HG02798 (cell line): ENCODE data around the gene MBOAT7.
A peak's percentile ranks its signal among the peaks of the same experiment; 100 is the strongest.
"Not testable (repeated sequence)": the region's sequence is repeated elsewhere in the genome, so short reads cannot be mapped to it uniquely, and the experiment has no call there.

Source experiments
- ATAC-seq: cut with Tn5 transposase; IDR thresholded peaks from one replicate; pipeline ENCODE4 v1.9.1; 2021; ENCODE audit warnings: mild to moderate bottlenecking; ENCODE audit not compliant: unreplicated experiment, poor library complexity

Gene MBOAT7

DNA sequence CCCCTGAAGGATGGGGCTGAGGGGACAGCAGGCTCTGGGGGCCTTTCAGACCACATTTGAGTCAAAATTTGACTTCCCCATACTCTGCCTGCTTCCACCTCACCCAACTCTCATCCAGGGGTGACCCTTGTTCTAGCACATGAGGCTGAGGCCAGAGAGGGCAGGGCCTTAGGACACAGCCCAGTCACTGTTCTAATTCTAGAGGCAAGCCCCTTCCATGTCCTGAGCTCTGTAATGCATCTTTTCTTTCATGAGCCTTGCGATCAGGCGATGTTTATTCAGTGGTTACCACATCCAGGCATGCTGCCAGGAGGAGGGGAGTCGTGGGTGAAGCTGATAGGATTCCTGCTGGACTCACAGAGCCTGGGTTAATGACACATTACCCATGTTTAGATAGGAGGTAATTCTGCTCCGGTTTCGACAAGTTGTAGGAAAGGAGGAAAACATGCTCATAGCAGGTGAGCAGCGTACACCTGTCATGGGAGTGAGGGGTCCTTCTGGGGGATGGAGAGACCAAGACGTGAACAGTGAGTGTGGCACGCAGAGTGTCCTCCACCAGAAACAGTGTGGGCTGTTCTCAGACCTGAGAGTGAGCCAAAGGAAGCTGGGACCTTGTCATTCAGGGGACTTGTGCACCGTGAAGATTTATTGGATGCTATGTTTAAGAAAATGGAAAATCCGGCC, 20.6 kb upstream of the MBOAT7 start:
- no peak for ATAC-seq

DNA sequence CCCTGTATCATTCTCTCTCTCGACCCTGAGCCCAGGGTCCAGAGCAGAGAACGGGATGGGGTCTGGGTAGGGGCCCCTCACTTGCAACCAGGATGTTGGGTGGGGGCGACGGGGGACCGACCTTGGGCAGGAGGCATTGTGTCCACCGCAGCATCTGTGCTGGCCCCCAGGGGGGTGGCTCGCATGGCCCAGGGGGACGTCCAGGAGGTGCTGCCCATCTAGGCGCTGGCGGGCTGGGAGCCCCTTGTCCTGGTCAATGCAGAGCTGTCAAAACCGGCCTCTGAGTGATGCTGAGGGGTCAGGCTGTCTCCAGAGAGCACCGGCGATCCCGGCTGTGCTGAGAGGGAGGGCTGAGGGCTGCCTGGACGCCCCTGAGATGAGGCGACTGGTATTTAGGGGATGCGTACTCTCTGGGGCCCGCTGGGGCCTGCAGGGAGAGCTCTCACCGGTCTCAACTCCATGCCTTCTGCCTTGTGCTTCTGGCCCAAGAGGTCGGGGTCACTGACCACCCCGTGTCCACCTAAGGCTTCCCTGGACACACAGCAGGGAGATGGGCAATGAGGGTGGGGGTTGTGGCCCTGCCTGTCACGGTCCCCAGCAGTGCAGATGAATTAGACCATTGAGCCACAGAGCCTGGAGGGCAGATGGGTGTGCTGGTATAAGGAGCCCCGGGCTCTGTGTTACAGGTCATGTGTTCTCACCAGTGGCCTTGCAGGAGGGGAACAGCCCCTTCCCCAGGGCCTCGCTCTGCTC, 19.9 kb upstream of the MBOAT7 start:
- no peak for ATAC-seq

DNA sequence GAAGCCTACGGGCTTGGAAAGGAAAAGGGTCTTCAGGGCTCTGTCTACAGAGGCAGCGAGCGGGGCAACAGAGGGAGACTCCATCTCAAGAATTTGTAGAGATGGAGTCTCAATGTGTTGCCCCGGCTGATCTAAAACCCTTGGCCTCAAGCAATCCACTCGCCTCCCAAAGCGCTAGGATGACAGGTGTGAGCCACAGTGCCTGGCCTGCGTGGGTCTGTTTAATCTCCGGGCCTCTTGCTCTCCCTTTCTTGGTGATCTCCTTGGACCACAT, 19.3 kb upstream of the MBOAT7 start:
- no peak for ATAC-seq

DNA sequence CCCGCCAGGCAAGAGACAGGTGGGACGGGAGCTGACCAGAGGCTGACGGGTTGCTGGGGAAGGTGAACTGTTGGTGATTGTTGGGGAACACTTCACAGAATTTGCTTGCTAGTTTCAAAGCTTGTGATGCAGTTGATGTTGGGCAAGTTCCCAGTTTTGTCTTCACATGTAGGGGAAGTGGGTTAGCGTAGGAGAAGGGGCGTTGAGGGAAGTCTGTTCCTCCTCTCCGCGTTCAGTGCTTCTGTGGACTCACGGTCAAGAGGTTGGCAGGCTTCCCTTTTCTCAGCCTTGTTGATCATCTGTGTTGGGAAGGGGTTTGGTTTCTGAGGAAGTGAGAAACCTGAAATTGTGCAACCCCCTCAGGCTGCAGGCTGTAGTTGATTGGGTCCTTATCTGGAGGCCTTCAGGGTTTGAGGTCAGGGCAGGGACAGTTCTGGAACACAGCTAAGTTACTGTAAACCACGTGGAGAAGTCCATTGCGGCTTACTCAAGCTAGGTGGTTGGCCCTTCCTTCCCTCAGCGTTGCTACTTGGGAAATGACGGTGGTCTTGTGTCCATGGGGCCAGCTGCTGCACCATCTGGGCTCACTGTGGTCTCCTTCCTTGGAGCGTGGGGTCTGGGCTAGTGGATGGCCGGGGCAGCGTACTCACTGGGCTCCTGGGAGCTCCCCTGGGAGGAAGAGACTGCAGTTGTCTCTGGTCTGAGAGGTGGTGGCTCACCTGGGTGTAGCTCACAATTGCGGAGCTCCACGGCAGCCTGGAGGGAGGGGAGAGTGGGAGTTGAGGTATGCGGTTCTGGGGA, 18.8 kb upstream of the MBOAT7 start:
- peak; percentile 36 for ATAC-seq

DNA sequence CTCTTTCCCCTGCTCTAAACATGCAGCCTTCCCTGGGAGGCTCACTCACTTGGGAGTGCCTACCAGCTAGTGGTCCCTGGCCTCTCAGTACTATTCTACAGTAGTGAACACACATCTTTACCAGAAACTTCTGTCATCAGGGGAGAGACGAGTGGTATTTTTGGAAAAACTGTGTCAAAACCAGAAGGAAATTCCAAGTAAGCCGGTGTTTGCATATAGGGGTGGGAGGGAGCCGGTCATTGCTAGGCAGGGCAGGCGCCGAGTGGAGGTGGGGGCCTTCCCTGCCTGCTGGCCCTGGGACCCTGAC, 18.2 kb upstream of the MBOAT7 start:
- no peak for ATAC-seq

DNA sequence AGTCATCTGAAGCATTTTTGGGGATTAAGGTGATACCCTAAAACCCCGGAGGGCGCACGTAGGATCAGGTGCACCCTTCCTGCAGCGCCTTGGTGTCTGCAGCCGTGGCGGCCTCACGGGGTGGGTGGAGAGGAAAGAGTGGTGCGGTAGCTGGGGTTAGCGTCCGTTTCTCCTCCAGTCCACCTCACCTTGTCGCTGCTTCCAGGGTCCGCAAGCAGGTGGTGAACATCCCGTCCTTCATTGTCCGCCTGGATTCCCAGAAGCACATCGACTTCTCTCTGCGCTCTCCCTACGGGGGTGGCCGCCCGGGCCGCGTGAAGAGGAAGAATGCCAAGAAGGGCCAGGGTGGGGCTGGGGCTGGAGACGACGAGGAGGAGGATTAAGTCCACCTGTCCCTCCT, 17.8 kb upstream of the MBOAT7 start:
- not testable (repeated sequence) for ATAC-seq

DNA sequence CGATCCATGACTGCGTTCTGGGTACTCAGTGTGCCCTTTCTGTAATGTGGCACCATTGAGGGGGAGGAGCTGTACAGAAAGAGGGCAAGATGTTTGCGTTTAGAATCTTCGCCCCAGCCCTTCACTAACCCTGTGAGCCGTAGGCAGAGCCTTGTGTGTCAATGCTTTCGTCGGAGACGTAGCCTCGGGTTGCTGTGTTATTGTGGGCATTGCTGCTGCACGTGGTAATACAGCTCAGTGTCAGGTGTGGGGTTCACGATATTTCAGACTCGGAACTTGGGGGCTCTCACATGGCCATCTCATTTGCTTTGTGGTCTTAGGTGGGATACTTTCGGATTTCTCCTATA, 17.4 kb upstream of the MBOAT7 start:
- no peak for ATAC-seq

DNA sequence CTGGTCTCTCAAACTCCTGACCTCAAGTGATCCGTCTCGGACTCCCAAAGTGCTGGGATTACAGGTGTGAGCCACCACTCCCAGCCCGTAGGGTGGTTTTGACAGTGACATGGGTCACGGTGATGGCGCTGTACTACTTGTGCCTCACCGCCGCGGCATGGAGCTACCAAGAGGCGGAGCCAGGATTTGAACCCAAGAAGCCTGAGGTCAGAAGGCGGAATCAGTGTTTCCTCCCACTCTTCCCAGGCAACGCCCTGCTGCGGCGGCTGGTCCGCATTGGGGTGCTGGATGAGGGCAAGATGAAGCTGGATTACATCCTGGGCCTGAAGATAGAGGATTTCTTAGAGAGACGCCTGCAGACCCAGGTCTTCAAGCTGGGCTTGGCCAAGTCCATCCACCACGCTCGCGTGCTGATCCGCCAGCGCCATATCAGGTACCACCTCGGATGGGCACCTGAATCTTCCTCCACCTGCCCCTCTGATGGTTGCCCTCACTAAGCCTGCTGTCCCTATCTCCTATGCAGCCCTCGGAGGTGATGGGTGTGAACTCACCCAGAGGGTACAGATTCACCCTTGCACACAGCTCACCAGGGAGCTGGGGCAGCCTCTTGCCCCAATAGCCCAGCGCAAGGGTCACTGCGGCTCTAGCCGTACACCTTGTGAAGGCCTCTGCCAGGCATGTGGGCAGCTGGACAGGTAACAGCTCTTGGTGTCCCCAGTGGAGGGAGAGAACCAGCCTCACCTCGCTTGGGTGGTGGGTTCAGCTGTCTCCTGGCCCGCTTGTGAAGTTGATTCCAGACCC, 16.9 kb upstream of the MBOAT7 start:
- ATAC-seq = no peak

DNA sequence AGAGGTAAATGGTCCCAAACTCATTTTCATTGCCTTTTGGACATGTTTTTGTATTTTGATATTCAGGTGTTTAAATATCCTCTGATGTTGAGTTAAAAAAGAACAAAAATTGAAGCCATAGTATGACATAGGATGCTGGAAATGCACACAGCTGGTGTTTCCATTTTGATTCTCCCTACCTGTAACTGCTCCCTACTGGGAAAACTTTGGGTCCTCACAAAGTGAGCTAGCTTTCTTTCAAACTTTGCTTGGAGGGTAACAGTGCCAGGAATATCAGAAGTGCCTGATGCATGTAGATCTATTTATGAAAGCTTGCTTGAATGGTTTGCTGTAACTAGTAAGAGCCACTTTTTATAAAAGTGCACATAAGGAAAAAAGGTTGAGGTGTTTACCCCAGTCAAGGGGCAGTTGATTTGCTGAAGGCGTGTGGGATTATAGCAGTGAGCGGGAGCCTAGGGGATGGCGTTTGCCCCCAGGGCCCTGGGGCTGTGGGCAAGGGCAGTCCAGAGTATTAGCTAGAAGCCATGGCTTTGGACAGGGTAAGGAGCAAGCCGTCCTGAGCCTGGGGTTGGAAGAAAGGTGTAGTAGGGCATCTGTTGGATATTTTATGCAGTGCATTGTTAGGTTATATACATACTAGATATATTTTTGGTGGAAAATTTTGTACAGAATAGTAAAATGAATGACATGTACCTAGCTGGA, 15.5 kb upstream of the MBOAT7 start:
- no peak for ATAC-seq

DNA sequence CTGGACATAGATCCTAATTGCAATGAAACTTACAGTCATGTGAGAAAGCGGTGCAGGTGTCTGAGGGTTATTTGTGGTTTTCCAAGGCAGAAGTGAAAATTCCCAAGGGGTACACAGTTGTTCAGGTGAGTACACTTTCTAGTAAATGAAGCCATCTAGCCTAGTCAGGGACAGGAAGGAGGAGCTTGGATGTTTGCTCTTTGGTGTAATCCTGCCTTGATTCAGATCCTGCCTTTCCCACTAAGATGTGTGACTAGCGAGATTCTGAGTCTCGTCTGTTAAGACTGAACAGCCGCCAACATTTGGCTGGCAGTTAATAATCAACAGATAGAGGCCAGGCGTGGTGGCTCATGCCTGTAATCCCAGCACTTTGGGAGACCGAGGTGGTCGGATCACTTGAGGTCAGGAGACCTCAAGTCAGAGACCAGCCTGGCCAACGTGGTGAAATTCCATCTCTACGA, 13.8 kb upstream of the MBOAT7 start:
- ATAC-seq = no peak

DNA sequence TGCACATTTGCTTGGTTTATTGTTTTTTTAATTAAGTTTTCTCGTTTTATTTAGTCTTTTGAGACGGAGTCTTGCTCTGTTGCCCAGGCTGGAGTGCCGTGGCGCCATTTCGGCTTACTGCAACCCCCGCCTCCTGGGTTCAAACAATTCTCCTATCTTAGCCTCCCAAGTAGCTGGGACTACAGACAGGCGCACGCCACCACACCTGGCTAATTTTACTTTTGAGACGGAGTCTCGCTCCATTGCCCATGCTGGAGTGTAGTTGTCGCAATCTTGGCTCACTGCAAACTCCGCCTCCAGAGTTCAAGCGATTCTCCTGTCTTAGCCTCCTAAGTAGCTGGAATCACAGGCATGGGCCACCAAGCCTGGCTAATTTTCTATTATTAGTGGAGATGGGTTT, 12.6 kb upstream of the MBOAT7 start:
- ATAC-seq = no peak

DNA sequence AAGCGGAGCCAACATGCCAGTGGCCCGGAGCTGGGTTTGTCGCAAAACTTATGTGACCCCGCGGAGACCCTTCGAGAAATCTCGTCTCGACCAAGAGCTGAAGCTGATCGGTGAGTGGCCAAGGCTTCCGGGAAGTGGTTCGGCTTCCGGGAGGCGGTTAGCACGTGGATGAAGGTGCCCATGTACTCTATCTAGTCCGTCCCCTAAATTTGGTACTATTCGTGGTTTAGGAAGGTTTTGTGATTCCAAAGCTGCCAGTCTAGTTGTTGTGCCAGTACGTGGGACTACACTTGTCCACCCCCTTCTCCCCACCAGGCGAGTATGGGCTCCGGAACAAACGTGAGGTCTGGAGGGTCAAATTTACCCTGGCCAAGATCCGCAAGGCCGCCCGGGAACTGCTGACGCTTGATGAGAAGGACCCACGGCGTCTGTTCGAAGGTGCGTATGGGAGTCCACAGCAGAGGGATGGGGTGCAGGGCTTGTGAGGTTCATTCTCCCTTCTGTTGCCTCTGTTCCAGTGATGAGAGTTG, 11.9 kb upstream of the MBOAT7 start:
- no peak for ATAC-seq

DNA sequence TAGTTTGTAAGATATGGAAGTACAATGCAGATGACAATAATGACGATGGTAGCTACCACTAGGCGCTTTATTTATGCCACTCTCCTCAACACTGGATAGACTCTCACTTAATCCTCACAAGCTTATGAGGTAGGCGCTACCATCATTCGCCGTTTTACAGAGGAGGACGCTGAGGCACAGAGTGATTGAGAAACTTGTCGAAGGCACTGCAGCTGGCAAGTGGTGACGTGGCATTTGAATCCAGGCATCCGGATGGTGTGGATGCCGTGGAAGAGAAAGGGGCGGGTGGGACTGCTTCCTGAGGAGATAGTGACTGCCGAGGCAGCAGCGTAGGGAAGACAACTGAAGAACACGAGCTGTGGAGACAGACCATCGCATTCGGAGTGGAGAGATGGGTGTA, 10.0 kb upstream of the MBOAT7 start:
- ATAC-seq = no peak

DNA sequence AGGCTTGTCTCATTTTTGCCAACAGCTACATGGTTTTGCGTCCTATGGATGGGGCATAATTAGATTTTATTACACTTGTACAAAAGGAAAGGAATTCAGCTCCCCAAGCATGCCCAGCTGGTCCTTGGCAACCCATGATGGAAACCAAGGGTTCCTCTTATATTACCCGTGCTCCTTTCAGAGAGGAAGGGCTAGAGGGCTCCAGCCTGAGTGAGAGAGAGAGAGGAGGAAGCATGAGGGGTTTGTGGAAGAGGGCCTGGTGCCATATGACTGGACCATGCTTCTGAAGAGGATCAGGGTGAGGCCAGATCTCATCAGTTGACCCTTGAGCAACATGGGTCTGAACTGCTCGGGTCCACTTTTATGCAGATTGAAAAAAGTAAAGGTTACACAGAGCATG, 7.7 kb upstream of the MBOAT7 start:
- ATAC-seq = no peak

DNA sequence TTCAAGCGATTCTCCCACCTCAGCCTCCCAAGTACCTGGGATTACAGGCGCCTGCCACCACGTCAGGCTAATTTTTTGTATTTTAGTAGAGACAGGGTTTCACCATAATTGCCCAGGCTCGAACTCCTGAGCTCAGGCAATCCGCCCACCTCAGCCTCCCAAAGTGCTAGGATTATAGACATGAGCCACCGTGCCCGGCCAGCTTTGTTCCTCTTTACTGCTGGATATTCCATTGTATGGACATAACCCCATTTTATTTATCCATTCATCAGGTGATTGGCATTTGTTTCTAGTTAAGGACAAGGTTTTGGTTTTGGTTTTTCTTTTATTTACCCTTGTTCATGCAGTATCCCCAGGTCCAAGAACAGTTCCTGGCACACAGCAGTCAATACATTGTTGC, 7.2 kb upstream of the MBOAT7 start:
- no peak for ATAC-seq

DNA sequence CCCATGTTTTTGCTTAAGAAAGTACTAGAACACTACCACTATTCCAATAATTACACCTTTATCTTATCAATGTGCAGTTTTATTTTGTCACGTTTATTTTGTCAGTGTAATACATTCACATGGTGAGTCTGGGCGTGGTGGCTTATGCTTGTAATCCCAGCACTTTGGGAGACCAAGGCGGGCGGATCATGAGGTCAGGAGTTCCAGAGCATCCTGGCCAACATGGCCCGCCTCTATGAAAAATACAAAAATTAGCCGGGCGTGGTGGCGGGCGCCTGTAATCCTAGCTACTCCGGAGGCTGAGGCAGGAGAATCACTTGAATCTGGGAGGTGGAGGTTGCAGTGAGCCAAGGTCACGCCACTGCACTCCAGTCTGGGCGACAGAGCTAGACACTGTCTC, 5.1 kb upstream of the MBOAT7 start:
- not testable (repeated sequence) for ATAC-seq

DNA sequence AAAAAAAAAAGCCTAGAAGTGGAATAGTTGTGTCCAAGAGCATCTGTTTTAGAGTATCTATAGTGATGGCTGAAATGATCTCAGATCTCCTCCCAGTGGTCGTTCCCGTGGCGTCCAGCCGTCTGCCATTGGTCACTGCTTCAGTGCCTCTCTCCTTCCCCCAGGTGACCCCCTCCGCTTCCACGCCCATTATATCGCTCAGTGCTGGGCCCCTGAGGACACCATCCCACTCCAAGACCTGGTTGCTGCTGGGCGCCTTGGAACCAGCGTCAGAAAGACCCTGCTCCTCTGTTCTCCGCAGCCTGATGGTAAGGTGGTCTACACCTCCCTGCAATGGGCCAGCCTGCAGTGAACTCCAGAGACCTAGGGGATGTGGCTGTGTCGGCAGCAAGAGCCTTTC, 3.6 kb upstream of the MBOAT7 start:
- ATAC-seq = no peak

DNA sequence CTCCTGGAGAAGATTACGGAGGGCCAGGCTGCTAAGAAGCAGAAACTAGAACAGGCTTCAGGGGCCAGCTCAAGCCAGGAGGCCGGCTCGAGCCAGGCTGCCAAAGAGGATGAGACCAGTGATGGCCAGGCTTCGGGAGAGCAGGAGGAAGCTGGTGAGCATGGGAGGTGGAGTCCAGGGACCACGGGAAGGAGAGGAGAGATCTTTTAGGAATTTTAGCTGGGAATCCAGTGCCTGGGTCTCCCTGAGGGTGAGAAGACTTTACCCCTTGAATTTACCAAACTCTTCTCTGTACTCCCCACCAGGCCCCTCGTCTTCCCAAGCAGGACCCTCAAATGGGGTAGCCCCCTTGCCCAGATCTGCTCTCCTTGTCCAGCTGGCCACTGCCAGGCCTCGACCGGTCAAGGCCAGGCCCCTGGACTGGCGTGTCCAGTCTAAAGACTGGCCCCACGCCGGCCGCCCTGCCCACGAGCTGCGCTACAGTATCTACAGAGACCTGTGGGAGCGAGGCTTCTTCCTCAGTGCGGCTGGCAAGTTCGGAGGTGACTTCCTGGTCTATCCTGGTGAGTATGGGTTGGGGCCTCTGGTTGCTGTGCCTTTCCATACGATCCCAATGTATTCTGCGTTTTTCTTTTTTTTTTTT, 2.6 kb upstream of the MBOAT7 start:
- no peak for ATAC-seq

DNA sequence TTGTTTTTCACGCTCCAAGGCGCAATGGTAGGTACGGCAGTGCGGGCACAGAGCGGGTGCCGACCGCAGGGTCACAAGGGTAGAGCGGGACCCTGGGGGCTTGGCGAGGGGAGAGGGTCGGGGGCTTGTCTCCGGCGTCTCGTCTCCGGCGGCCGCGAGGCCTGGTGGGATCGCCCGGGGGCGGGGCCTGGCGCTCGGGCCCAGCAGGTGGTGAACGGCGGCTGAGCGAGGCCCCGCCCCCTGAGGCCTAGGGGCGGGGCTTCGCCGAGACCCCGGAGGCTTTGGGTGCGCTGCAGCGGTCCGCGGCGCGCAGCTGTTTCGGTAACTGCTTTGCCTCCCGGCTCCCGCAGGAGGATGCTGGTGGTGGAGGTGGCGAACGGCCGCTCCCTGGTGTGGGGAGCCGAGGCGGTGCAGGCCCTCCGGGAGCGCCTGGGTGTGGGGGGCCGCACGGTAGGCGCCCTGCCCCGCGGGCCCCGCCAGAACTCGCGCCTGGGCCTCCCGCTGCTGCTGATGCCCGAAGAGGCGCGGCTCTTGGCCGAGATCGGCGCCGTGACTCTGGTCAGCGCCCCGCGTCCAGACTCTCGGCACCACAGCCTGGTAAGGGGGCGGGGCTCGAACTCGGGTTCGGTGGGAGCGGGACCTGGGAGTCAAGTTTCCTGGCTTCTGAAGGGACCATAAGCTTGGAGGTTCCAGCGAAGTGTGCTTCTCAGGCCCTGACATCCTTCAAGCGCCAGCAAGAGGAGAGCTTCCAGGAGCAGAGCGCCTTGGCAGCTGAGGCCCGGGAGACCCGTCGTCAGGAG, 1.8 kb upstream of the MBOAT7 start, which contains the start of gene TSEN34:
TSS of gene TSEN34 (plus strand) at position 298 of the 800 bp plus-strand sequence. CDS start at position 355, 57 bp downstream.
- peak; percentile 28 for ATAC-seq
